Measurements from ENCODE around the gene RPTOR.

RPTOR gene

GRCh38 chr17:80826346-80826954 is 281.8 kb downstream of the RPTOR start:
- no peak; the same call in 1 of the 3 replicates for ATAC-seq
- TF ChIP-seq SNAI2 (CRISPR knock-in tag; IDR thresholded peaks at IDR 0.05) (no peak), ZNF70 (CRISPR knock-in tag; IDR thresholded peaks at IDR 0.05) (no peak), OSR1 (CRISPR knock-in tag; IDR thresholded peaks at IDR 0.05) (no peak), RARB (CRISPR knock-in tag; IDR thresholded peaks at IDR 0.05) (no peak), CREB5 (CRISPR knock-in tag; IDR thresholded peaks at IDR 0.05; ENCODE audit: low read depth) (no peak), TCF4 (CRISPR knock-in tag; IDR thresholded peaks at IDR 0.05; ENCODE audit: borderline replicate concordance) (no peak), ZFP3 (CRISPR knock-in tag; IDR thresholded peaks at IDR 0.05) (no peak)

DNA sequence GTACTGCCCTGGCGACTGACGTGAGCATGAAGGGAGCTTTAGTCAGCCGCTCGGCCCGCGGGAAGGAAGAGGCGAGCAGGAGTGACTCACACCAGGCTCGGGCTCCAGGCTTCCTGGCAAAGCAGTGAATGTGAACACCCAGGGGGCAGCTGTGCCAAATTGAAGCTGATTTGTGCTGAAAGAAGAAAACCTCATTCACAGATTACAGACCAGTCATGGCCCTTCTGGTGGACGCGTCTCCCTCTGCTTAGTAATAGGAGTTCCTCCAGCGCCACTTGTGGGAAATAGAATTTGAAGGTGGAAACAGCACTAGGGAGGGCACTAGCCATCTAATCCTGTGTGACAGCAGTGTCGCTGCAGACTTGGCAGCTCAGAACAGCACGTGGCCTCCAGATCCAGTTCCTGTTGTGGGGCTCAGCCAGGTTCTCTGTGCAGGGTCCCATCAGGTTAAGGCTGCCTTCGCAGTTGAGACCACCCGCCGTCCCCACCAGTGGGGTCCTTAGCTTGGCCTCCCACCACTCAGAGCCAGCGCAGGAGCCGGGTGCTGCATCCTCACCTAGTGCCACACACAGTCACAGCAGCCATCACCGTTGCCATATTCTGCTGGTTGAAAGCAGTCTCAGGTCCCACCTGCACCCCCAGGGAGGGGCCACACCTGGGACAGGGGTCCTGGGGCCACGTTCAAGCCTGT is 282.5 kb downstream of the RPTOR start:
- ATAC-seq, result peak; percentile 98
- TF ChIP-seq ZC3H10 (CRISPR knock-in tag; IDR thresholded peaks at IDR 0.05), result peak; percentile 79; the same call in 1 of the 2 replicates
- TF ChIP-seq TSHZ2 (CRISPR knock-in tag; IDR thresholded peaks at IDR 0.05), result no peak
- TF ChIP-seq TOX (CRISPR knock-in tag; IDR thresholded peaks at IDR 0.05; ENCODE audit: borderline replicate concordance), result peak; percentile 97; the same call in 1 of the 2 replicates
- TF ChIP-seq, protein P1, sequence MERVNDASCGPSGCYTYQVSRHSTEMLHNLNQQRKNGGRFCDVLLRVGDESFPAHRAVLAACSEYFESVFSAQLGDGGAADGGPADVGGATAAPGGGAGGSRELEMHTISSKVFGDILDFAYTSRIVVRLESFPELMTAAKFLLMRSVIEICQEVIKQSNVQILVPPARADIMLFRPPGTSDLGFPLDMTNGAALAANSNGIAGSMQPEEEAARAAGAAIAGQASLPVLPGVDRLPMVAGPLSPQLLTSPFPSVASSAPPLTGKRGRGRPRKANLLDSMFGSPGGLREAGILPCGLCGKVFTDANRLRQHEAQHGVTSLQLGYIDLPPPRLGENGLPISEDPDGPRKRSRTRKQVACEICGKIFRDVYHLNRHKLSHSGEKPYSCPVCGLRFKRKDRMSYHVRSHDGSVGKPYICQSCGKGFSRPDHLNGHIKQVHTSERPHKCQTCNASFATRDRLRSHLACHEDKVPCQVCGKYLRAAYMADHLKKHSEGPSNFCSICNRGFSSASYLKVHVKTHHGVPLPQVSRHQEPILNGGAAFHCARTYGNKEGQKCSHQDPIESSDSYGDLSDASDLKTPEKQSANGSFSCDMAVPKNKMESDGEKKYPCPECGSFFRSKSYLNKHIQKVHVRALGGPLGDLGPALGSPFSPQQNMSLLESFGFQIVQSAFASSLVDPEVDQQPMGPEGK (CRISPR knock-in tag; IDR thresholded peaks at IDR 0.05; ENCODE audit: borderline replicate concordance), result no peak
- no peak for TF ChIP-seq TCF4 (CRISPR knock-in tag; IDR thresholded peaks at IDR 0.05; ENCODE audit: borderline replicate concordance)
- TF ChIP-seq ARNTL (CRISPR knock-in tag; IDR thresholded peaks at IDR 0.05; ENCODE audit: borderline replicate concordance, low read depth), result no peak

DNA sequence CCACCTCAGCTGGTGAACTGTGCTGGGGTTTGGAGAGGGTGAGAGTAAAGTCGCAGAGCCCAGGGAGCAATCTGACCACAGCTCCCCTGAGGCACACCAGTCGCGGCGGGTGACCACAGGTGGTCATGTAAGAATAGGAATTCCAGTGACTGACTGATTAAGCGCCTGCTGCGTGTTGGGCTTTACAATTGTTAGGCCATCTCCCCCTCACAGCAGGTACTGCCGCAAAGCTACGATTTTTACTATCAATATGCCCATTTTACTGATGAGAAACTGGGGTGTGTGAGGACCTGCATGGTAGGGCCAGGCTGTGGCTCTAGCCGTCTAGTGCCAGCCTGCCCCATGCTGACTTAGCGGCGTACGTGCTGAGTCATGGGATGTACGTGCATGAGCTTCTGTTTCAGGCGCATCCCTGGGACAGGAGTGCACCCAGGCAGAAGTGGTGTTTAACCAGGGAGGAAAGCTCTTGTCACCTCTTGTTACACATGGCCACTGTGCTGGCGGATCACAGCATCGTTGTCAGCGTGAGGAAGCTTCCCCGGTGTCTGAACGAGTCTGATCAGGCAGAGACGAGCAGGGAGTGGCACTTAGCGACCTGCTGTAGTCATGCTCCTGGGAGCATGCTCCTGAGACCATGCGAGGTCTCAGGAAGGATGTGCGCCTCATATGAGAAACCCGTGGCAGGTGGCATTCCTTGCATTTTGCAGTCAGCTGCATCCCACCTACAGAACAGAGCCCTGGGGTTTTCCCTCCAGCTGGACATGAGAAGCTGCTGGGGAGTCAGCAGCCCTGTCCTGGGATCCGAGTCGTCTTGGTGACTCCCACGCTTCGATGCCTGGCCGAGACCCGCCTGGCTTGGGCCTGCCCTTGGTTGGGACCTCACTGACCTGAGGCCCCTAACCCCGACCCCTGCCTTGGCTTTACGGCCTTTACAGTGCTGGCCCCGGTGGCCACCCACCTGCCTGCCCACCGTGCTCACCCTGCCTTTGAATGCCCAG is 283.3 kb downstream of the RPTOR start:
- ATAC-seq, result no peak
- no peak for TF ChIP-seq ZNF70 (CRISPR knock-in tag; IDR thresholded peaks at IDR 0.05)
- TF ChIP-seq CSDC2 (CRISPR knock-in tag; IDR thresholded peaks at IDR 0.05), result no peak
- no peak for TF ChIP-seq ZC3H10 (CRISPR knock-in tag; IDR thresholded peaks at IDR 0.05)
- TF ChIP-seq, protein P2, sequence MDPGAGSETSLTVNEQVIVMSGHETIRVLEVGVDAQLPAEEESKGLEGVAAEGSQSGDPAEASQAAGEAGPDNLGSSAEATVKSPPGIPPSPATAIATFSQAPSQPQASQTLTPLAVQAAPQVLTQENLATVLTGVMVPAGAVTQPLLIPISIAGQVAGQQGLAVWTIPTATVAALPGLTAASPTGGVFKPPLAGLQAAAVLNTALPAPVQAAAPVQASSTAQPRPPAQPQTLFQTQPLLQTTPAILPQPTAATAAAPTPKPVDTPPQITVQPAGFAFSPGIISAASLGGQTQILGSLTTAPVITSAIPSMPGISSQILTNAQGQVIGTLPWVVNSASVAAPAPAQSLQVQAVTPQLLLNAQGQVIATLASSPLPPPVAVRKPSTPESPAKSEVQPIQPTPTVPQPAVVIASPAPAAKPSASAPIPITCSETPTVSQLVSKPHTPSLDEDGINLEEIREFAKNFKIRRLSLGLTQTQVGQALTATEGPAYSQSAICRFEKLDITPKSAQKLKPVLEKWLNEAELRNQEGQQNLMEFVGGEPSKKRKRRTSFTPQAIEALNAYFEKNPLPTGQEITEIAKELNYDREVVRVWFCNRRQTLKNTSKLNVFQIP (CRISPR knock-in tag; IDR thresholded peaks at IDR 0.05; ENCODE audit: borderline replicate concordance, low read depth), result no peak
- no peak for TF ChIP-seq ARNTL (CRISPR knock-in tag; IDR thresholded peaks at IDR 0.05; ENCODE audit: borderline replicate concordance, low read depth)
- TF ChIP-seq BACH2 (CRISPR knock-in tag; IDR thresholded peaks at IDR 0.05; ENCODE audit: borderline replicate concordance), result no peak
- no peak for TF ChIP-seq RARB (CRISPR knock-in tag; IDR thresholded peaks at IDR 0.05)
- no peak for TF ChIP-seq ISL1 (CRISPR knock-in tag; IDR thresholded peaks at IDR 0.05)
- TF ChIP-seq OSR1 (CRISPR knock-in tag; IDR thresholded peaks at IDR 0.05), result no peak
- TF ChIP-seq TOX (CRISPR knock-in tag; IDR thresholded peaks at IDR 0.05; ENCODE audit: borderline replicate concordance), result no peak
- TF ChIP-seq, protein P1 (CRISPR knock-in tag; IDR thresholded peaks at IDR 0.05; ENCODE audit: borderline replicate concordance), result no peak
- no peak for TF ChIP-seq CREB5 (CRISPR knock-in tag; IDR thresholded peaks at IDR 0.05; ENCODE audit: low read depth)
- TF ChIP-seq ZNF8 (CRISPR knock-in tag; IDR thresholded peaks at IDR 0.05), result no peak
- TF ChIP-seq ZFP30 (CRISPR knock-in tag; IDR thresholded peaks at IDR 0.05), result no peak
- no peak for TF ChIP-seq ZFP3 (CRISPR knock-in tag; IDR thresholded peaks at IDR 0.05)
- no peak for TF ChIP-seq SNAI2 (CRISPR knock-in tag; IDR thresholded peaks at IDR 0.05)

Data from SK-N-SH treated with all-trans-retinoic acid at 6 μM for 48 hours (cell line).